ENCODE data around the gene RNF169. TPM values are rescaled to one million over a fixed set of nuclear protein-coding genes. Genes with fewer than 3 reads are reported as not detected.

The RNF169 gene
- total and polyA plus RNA-seq, 2 of the 4 experiments (the other 2 are of a cell fraction), result 3.6 to 23.3 TPM

DNA sequence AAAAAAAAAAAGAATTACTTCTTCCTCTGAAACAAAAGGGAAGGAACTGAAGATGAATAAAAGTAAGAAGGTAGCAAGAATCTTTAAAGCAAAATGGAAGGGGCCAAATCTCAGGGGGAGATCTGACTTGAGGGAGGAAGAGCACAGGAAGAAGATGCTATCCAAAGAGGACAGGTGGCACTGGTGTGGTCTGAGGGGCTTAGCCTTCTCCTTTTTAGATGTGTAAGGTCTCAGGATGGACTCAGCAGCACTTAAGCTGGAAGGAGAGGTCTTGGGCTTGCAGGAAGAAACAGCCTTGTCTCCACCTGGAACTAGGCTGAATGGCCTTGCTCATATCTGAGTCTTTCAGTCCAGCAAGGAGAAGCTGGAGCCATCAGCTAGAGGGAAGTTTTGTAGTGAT, 5.0 kb upstream of the RNF169 start:
- H4K91ac ChIP-seq (ENCODE audit: insufficient read depth, low read depth, low read length), result no peak overlapping the region
- H4K8ac ChIP-seq (ENCODE audit: low read depth in 2 of 2, low read length in 2 of 2), result no peak overlapping the region
- H3K79me1 ChIP-seq (ENCODE audit: low read depth in 1 of 2, low read length in 2 of 2), result peaks cover 0 to 11% of the 10 kb centered on the region in 2 experiments; a peak in 1 of 4 replicates
- ChIA-PET CTCF (interaction anchor here (0.6 to 1.3 kb wide), 3 partner anchors 18 to 140 kb away, joined by 3 to 4 read pairs (median 4); no protein-coding TSS in a partner anchor), POLR2A (ENCODE audit: unreplicated experiment) (no interaction called here)
- H3K4me3 ChIP-seq (ENCODE audit: insufficient read depth, low read depth, low read length), result no peak overlapping the region
- intact Hi-C loops (cut with micrococcal nuclease) (no loop called here), in situ Hi-C loops (cut with MboI; ENCODE audit: low sequenced_read_pairs) (no loop called here), dilution Hi-C loops (cut with HindIII; ENCODE audit: low sequenced_read_pairs, unreplicated experiment) (loop anchor here (25.0 kb wide), 1 partner anchor 131 kb away; no protein-coding TSS in a partner anchor)
- H4K20me1 ChIP-seq (ENCODE audit: insufficient read depth, low read length), result no peaks in the 10 kb centered on the region
- no peak overlapping the region for H2AFZ ChIP-seq (replicated peaks; ENCODE audit: low read length, poor library complexity)
- H2BK5ac ChIP-seq (ENCODE audit: low read depth, low read length, poor library complexity, severe bottlenecking), result no peak overlapping the region
- H2BK120ac ChIP-seq (ENCODE audit: low read depth, low read length), result no peak overlapping the region
- H4K5ac ChIP-seq (ENCODE audit: low read depth, low read length), result no peak overlapping the region
- ATAC-seq (ENCODE audit: low read depth) (no peak), DNase-seq (no peak)
- H3K14ac ChIP-seq (replicated peaks; ENCODE audit: low read depth, low read length), result no peak overlapping the region
- H2AK9ac ChIP-seq (replicated peaks; ENCODE audit: low read depth, low read length, poor library complexity), result no peak overlapping the region
- H3K56ac ChIP-seq (ENCODE audit: extremely low read depth, insufficient read depth, low read length), result no peak overlapping the region
- TF ChIP-seq MAZ (IDR thresholded peaks at IDR 0.05; ENCODE audit: borderline replicate concordance, low read depth, low read length) (no peak), BHLHE40 (IDR thresholded peaks at IDR 0.05; ENCODE audit: low read depth, low read length) (no peak), RAD21 (IDR thresholded peaks at IDR 0.05; ENCODE audit: low read length) (no peak), RFX5 (IDR thresholded peaks at IDR 0.05; ENCODE audit: low read depth, low read length) (no peak), FOS (IDR thresholded peaks at IDR 0.05; ENCODE audit: low read depth, low read length) (no peak), CHD1 (IDR thresholded peaks at IDR 0.05; ENCODE audit: low read depth, low read length) (no peak)
- TF ChIP-seq, protein P1, sequence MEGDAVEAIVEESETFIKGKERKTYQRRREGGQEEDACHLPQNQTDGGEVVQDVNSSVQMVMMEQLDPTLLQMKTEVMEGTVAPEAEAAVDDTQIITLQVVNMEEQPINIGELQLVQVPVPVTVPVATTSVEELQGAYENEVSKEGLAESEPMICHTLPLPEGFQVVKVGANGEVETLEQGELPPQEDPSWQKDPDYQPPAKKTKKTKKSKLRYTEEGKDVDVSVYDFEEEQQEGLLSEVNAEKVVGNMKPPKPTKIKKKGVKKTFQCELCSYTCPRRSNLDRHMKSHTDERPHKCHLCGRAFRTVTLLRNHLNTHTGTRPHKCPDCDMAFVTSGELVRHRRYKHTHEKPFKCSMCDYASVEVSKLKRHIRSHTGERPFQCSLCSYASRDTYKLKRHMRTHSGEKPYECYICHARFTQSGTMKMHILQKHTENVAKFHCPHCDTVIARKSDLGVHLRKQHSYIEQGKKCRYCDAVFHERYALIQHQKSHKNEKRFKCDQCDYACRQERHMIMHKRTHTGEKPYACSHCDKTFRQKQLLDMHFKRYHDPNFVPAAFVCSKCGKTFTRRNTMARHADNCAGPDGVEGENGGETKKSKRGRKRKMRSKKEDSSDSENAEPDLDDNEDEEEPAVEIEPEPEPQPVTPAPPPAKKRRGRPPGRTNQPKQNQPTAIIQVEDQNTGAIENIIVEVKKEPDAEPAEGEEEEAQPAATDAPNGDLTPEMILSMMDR (conservative IDR thresholded peaks at IDR 0.05; ENCODE audit: low read depth, low read length), result no peak
- H3K36me3 ChIP-seq (ENCODE audit: control insufficient read depth, insufficient read depth, low read length), result no peaks in the 10 kb centered on the region
- H3K23ac ChIP-seq (ENCODE audit: low read depth, low read length), result 0 out of 2 replicates have a peak overlapping the region, but pooled peaks have one; percentile 3
- no peak overlapping the region for H3K27ac ChIP-seq (ENCODE audit: insufficient read depth, low read length)
- no peak overlapping the region for H3K9ac ChIP-seq (ENCODE audit: low read depth, low read length)
- BruUV-seq (replicated peaks), result no TSS peak
- H3K4ac ChIP-seq (ENCODE audit: low read depth, low read length), result peak overlapping the region; percentile 15; the same call in 1 of the 2 replicates
- H2BK20ac ChIP-seq (ENCODE audit: low read depth, low read length), result peak overlapping the region; percentile 33
- H3K4me2 ChIP-seq (ENCODE audit: low read depth, low read length), result no peak overlapping the region
- H2BK15ac ChIP-seq (ENCODE audit: low read depth, low read length), result 0 out of 3 replicates have a peak overlapping the region, but pooled peaks have one; percentile 3
- no peak overlapping the region for H3K18ac ChIP-seq (ENCODE audit: low read depth, low read length)
- peaks cover 10% of the 10 kb centered on the region for H3K9me1 ChIP-seq (ENCODE audit: insufficient read depth, low read length)
- peaks cover 13% of the 10 kb centered on the region for H3K4me1 ChIP-seq (ENCODE audit: control insufficient read depth, insufficient read depth, low read length)
- H3K9me3 ChIP-seq (ENCODE audit: control insufficient read depth, insufficient read depth, low read length), result peaks cover 2% of the 10 kb centered on the region; the same call in 1 of the 2 replicates
- H2AK5ac ChIP-seq (ENCODE audit: low read depth, low read length), result peak overlapping the region; percentile 49; the same call in 1 of the 2 replicates
- no peaks in the 10 kb centered on the region for H3K27me3 ChIP-seq (ENCODE audit: control insufficient read depth, insufficient read depth, low read length)
